ENCODE results near the gene CATSPERD. TPM values are rescaled to one million over a fixed set of nuclear protein-coding genes. Genes with fewer than 3 reads are reported as not detected.

The CATSPERD gene
- total and polyA plus RNA-seq, 9 of the 15 experiments (the other 6 are each of a cell fraction or from before 2014, with no cell fraction given): not detected

GRCh38 chr19:5827891-5828660 lies 107.6 kb downstream of the CATSPERD start:
- FAIRE-seq (peak; percentile 97), DNase-seq (ENCODE audit: extremely low read depth in 1 of 4, low spot score in 3 of 4) (peak; percentile 97 to 99 (median 99)), ATAC-seq (peak; percentile 86)
- in situ Hi-C loops (cut with MboI): no loop called here
- intact Hi-C loops (cut with micrococcal nuclease): no loop called here
- WGBS (ENCODE audit: insufficient coverage, low coverage, missing lambda C conversion rate): 1% methylated on average over 85 of the region's 91 CpGs
- Histone ChIP-seq H4K20me1 (replicated peaks; ENCODE audit: control insufficient read depth, insufficient read depth, low read length) (no peaks in the 10 kb centered on the region; the same call in 1 of the 2 replicates), H3K4me1 (replicated peaks in 1 of 2; ENCODE audit: control insufficient read depth in 2 of 2, insufficient read depth in 2 of 2, low read length in 2 of 2) (peaks cover 6 to 69% of the 10 kb centered on the region in 2 experiments; a peak in 4 of 5 replicates), H2AFZ (ENCODE audit: low read depth, low read length) (peak overlapping the region; percentile 94), H3K9ac (ENCODE audit: insufficient read depth in 1 of 2, low read depth in 2 of 2, low read length in 2 of 2) (peak overlapping the region; percentile 93 to 97), H3K4me3 (peak overlapping the region; percentile 59), H3K27ac (ENCODE audit: extremely low read depth, low read depth, low read length) (peak overlapping the region; percentile 96), H3K79me2 (ENCODE audit: control insufficient read depth, insufficient read depth, low read length) (peaks cover 4% of the 10 kb centered on the region; the same call in 1 of the 3 replicates), H3K27me3 (ENCODE audit: control insufficient read depth in 2 of 2, insufficient read depth in 2 of 2, low read length in 2 of 2) (peaks cover 0 to 5% of the 10 kb centered on the region in 2 experiments; a peak in 3 of 5 replicates), H3K9me1 (ENCODE audit: control insufficient read depth, insufficient read depth, low read length) (peaks cover 3% of the 10 kb centered on the region), H3K36me3 (ENCODE audit: control insufficient read depth, insufficient read depth, low read length) (no peaks in the 10 kb centered on the region), H3K4me2 (ENCODE audit: insufficient read depth, low read length) (peak overlapping the region; percentile 98), H3K9me3 (replicated peaks; ENCODE audit: control insufficient read depth, insufficient read depth, low read depth, low read length) (no peaks in the 10 kb centered on the region)
- POLR2A ChIA-PET: interaction anchor here (0.6 to 2.2 kb wide), 29 partner anchors 9 to 789 kb away, joined by 3 to 16 read pairs (median 4); partner anchors contain the start of genes CATSPERD, DUS3L, FUT3 and FUT6
- CTCF ChIA-PET (ENCODE audit: low intra/inter-chr PET ratio): no interaction called here
- no TSS peak for BruUV-seq (replicated peaks)
- TF ChIP-seq, protein P1, sequence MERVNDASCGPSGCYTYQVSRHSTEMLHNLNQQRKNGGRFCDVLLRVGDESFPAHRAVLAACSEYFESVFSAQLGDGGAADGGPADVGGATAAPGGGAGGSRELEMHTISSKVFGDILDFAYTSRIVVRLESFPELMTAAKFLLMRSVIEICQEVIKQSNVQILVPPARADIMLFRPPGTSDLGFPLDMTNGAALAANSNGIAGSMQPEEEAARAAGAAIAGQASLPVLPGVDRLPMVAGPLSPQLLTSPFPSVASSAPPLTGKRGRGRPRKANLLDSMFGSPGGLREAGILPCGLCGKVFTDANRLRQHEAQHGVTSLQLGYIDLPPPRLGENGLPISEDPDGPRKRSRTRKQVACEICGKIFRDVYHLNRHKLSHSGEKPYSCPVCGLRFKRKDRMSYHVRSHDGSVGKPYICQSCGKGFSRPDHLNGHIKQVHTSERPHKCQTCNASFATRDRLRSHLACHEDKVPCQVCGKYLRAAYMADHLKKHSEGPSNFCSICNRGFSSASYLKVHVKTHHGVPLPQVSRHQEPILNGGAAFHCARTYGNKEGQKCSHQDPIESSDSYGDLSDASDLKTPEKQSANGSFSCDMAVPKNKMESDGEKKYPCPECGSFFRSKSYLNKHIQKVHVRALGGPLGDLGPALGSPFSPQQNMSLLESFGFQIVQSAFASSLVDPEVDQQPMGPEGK (CRISPR knock-in tag; IDR thresholded peaks at IDR 0.05; ENCODE audit: borderline replicate concordance): 0 out of 2 replicates have a peak, but pooled peaks have one; percentile 56
- TF ChIP-seq, protein P2, sequence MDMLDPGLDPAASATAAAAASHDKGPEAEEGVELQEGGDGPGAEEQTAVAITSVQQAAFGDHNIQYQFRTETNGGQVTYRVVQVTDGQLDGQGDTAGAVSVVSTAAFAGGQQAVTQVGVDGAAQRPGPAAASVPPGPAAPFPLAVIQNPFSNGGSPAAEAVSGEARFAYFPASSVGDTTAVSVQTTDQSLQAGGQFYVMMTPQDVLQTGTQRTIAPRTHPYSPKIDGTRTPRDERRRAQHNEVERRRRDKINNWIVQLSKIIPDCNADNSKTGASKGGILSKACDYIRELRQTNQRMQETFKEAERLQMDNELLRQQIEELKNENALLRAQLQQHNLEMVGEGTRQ (CRISPR knock-in tag; IDR thresholded peaks at IDR 0.05): no peak
- TF ChIP-seq FOXJ3 (CRISPR knock-in tag; IDR thresholded peaks at IDR 0.05): no peak
- TF ChIP-seq PRMT5 (CRISPR knock-in tag; IDR thresholded peaks at IDR 0.05): no peak
- TF ChIP-seq TFE3 (CRISPR knock-in tag; IDR thresholded peaks at IDR 0.05): no peak
- TF ChIP-seq ZSCAN29 (IDR thresholded peaks at IDR 0.05): no peak
- TF ChIP-seq, protein P3, sequence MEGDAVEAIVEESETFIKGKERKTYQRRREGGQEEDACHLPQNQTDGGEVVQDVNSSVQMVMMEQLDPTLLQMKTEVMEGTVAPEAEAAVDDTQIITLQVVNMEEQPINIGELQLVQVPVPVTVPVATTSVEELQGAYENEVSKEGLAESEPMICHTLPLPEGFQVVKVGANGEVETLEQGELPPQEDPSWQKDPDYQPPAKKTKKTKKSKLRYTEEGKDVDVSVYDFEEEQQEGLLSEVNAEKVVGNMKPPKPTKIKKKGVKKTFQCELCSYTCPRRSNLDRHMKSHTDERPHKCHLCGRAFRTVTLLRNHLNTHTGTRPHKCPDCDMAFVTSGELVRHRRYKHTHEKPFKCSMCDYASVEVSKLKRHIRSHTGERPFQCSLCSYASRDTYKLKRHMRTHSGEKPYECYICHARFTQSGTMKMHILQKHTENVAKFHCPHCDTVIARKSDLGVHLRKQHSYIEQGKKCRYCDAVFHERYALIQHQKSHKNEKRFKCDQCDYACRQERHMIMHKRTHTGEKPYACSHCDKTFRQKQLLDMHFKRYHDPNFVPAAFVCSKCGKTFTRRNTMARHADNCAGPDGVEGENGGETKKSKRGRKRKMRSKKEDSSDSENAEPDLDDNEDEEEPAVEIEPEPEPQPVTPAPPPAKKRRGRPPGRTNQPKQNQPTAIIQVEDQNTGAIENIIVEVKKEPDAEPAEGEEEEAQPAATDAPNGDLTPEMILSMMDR (IDR thresholded peaks at IDR 0.05 in 2 of 3, conservative IDR thresholded peaks at IDR 0.05 in 1 of 3; ENCODE audit: insufficient read depth in 2 of 3, low read depth in 1 of 3, low read length in 3 of 3): peak in 1 of 3 experiments; percentile 33; a peak in 2 of 6 replicates
- peak in 1 of 2 experiments; percentile 45; a peak in 1 of 4 replicates for TF ChIP-seq MLX (CRISPR knock-in tag; conservative IDR thresholded peaks at IDR 0.05)
- no peak for TF ChIP-seq IFI16 (CRISPR knock-in tag; IDR thresholded peaks at IDR 0.05)
- no peak for TF ChIP-seq ETS2 (tag; IDR thresholded peaks at IDR 0.05; ENCODE audit: borderline replicate concordance, poor library complexity, severe bottlenecking)
- no peak for TF ChIP-seq MEF2A (IDR thresholded peaks at IDR 0.05; ENCODE audit: control insufficient read depth, low read depth, low read length)

All from K562 (cell line).